ENCODE data around the gene TRIP12.

The TRIP12 gene

GRCh38 chr2:229880892-229881586, 40.8 kb downstream of the TRIP12 start:
- Histone ChIP-seq H3K79me2 (ENCODE audit: insufficient read depth, low read length) (peaks cover 60% of the 10 kb centered on the region), H3F3A (ENCODE audit: insufficient read depth) (no peaks in the 10 kb centered on the region), H2AFZ (ENCODE audit: low read depth, low read length, severe bottlenecking) (no peak overlapping the region), H3K4me2 (ENCODE audit: low read depth, low read length, poor library complexity, severe bottlenecking) (no peak overlapping the region), H3K27ac (ENCODE audit: low read depth, low read length) (no peak overlapping the region), H3K9me3 (ENCODE audit: insufficient read depth, low read length) (no peaks in the 10 kb centered on the region), H3K4me3 (ENCODE audit: insufficient read depth, low read length, poor library complexity, severe bottlenecking) (no peak overlapping the region), H3K9ac (ENCODE audit: low read length) (no peak overlapping the region), H3K9me2 (replicated peaks; ENCODE audit: insufficient read depth, low read length) (no peaks in the 10 kb centered on the region), H4K20me1 (ENCODE audit: low read depth, low read length) (no peaks in the 10 kb centered on the region; the same call in 1 of the 2 replicates), H3K36me3 (ENCODE audit: low read length) (peaks cover 14% of the 10 kb centered on the region; the same call in 1 of the 2 replicates), H3K27me3 (ENCODE audit: low read length) (no peaks in the 10 kb centered on the region)
- TF ChIP-seq EZH2phosphoT487 (conservative IDR thresholded peaks at IDR 0.05; ENCODE audit: low read length) (no peak), CTCF (IDR thresholded peaks at IDR 0.05; ENCODE audit: insufficient read depth, low read length, poor library complexity, severe bottlenecking) (no peak)

- TF ChIP-seq EZH2phosphoT487 (conservative IDR thresholded peaks at IDR 0.05; ENCODE audit: low read length): no peak
- TF ChIP-seq CTCF (IDR thresholded peaks at IDR 0.05; ENCODE audit: insufficient read depth, low read length, poor library complexity, severe bottlenecking): no peak
- H3F3A ChIP-seq (ENCODE audit: insufficient read depth): no peaks in the 10 kb centered on the region
- no peak overlapping the region for H2AFZ ChIP-seq (ENCODE audit: low read depth, low read length, severe bottlenecking)
- H3K9me2 ChIP-seq (replicated peaks; ENCODE audit: insufficient read depth, low read length): no peaks in the 10 kb centered on the region
- H3K27ac ChIP-seq (ENCODE audit: low read depth, low read length): no peak overlapping the region
- H3K9ac ChIP-seq (ENCODE audit: low read length): no peak overlapping the region
- H3K27me3 ChIP-seq (ENCODE audit: low read length): no peaks in the 10 kb centered on the region
- peaks cover 14% of the 10 kb centered on the region; the same call in 1 of the 2 replicates for H3K36me3 ChIP-seq (ENCODE audit: low read length)
- no peaks in the 10 kb centered on the region for H3K9me3 ChIP-seq (ENCODE audit: insufficient read depth, low read length)
- H3K4me3 ChIP-seq (ENCODE audit: insufficient read depth, low read length, poor library complexity, severe bottlenecking): no peak overlapping the region
- no peak overlapping the region for H3K4me2 ChIP-seq (ENCODE audit: low read depth, low read length, poor library complexity, severe bottlenecking)
- H4K20me1 ChIP-seq (ENCODE audit: low read depth, low read length): no peaks in the 10 kb centered on the region; the same call in 1 of the 2 replicates
- peaks cover 60% of the 10 kb centered on the region for H3K79me2 ChIP-seq (ENCODE audit: insufficient read depth, low read length)
Measured at GRCh38 chr2:229879191-229879950, 42.4 kb downstream of the TRIP12 start.

GRCh38 chr2:229875549-229875948, 46.3 kb downstream of the TRIP12 start:
- Histone ChIP-seq H3K9ac (ENCODE audit: low read length) (no peak overlapping the region), H3K27me3 (ENCODE audit: low read length) (no peaks in the 10 kb centered on the region), H3F3A (ENCODE audit: insufficient read depth) (no peaks in the 10 kb centered on the region), H2AFZ (ENCODE audit: low read depth, low read length, severe bottlenecking) (no peak overlapping the region), H3K4me2 (ENCODE audit: low read depth, low read length, poor library complexity, severe bottlenecking) (no peak overlapping the region), H3K79me2 (ENCODE audit: insufficient read depth, low read length) (peaks cover 50% of the 10 kb centered on the region), H3K9me3 (ENCODE audit: insufficient read depth, low read length) (no peaks in the 10 kb centered on the region), H3K4me3 (ENCODE audit: insufficient read depth, low read length, poor library complexity, severe bottlenecking) (no peak overlapping the region), H3K27ac (ENCODE audit: low read depth, low read length) (no peak overlapping the region), H3K9me2 (replicated peaks; ENCODE audit: insufficient read depth, low read length) (no peaks in the 10 kb centered on the region), H4K20me1 (ENCODE audit: low read depth, low read length) (no peaks in the 10 kb centered on the region), H3K36me3 (ENCODE audit: low read length) (peaks cover 14% of the 10 kb centered on the region; the same call in 1 of the 2 replicates)
- TF ChIP-seq CTCF (IDR thresholded peaks at IDR 0.05; ENCODE audit: insufficient read depth, low read length, poor library complexity, severe bottlenecking) (no peak), EZH2phosphoT487 (conservative IDR thresholded peaks at IDR 0.05; ENCODE audit: low read length) (no peak)
